AG04449 (cell line): Measurements from ENCODE around the gene SMAD9.

Source experiments
- CTCF ChIA-PET: fragments of 350-600 bp; formaldehyde crosslinking; extraction: SDS; loops from one replicate; lab custom pipeline; 2021; ENCODE audit warnings: antibody characterized with exemption; lab: Yijun Ruan, JAX
- POLR2A ChIA-PET: fragments of 400-600, 350-600 bp; formaldehyde crosslinking; extraction: SDS; loops from one replicate; lab custom pipeline; 2020; ENCODE audit warnings: antibody characterized with exemption, inconsistent platforms; lab: Yijun Ruan, JAX
- DNase-seq: peaks from one replicate; pipeline ENCODE4 v3.0.0-alpha.2; 2010; ENCODE audit warnings: low read depth, low spot score
- H3K4me3 ChIP-seq: 2 replicates; pipeline ENCODE4 v1.5.1; 2011; ENCODE audit warnings: low read depth, mild to moderate bottlenecking, control low read depth, low read length
- CTCF ChIP-seq: IDR thresholded peaks from one replicate; pipeline ENCODE4 v1.5.1; 2011; ENCODE audit warnings: mild to moderate bottlenecking, moderate library complexity, low read length, control low read depth, inconsistent platforms; ENCODE audit not compliant: insufficient read depth; ENCODE audit errors: missing control alignments

The SMAD9 gene

DNA sequence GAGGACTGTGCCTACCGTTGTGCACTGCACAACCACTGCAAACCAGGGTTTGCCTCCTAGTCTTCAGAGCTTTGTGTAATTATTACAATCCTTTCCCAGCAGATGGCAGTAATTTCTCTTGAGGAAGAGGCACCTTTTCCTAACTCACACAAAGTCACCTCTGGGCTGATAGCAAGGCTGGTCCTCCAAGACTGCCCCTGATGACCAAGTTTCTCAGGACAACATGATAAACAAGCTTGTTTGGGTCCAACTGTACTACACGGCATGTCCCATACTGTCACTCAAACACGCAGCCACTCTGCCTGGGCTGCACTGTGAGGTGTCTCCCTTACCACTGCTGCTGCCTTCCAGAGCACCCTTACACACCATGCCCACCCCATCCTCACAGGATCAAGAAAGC is 61.7 kb downstream of the SMAD9 start:
- ChIA-PET POLR2A (no interaction called here), CTCF (interaction anchor here (0.7 to 16.7 kb wide), 41 partner anchors 10 to 536 kb away, joined by 3 to 332 read pairs (median 6); partner anchors contain the start of gene ALG5)
- H3K4me3 ChIP-seq, result no peak overlapping the region
- TF ChIP-seq CTCF, result peak; percentile 38
- no peak for DNase-seq

DNA sequence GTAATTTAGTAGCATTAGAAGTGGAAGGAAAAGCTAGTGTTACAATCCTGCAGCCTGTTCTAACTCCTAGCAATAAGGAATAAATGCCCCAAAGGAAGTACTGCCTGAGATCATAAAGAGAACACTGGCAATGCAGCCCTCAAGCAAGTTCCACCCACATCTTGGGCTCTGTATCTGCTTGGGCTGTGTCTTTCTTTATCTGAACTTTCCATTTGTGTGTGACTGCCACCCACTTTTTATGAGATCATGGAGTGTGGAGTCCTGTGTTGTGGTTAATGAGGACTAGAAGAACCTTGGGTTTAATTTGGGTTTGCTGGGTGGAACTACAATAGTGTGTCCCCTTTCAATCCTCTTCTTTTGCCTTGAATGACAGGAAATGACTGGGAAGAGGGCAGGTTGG is 62.8 kb downstream of the SMAD9 start:
- ChIA-PET POLR2A (no interaction called here), CTCF (interaction anchor here (1.2 to 16.7 kb wide), 16 partner anchors 11 to 438 kb away, joined by 4 to 332 read pairs (median 11); no protein-coding TSS in a partner anchor)
- TF ChIP-seq CTCF, result no peak

DNA sequence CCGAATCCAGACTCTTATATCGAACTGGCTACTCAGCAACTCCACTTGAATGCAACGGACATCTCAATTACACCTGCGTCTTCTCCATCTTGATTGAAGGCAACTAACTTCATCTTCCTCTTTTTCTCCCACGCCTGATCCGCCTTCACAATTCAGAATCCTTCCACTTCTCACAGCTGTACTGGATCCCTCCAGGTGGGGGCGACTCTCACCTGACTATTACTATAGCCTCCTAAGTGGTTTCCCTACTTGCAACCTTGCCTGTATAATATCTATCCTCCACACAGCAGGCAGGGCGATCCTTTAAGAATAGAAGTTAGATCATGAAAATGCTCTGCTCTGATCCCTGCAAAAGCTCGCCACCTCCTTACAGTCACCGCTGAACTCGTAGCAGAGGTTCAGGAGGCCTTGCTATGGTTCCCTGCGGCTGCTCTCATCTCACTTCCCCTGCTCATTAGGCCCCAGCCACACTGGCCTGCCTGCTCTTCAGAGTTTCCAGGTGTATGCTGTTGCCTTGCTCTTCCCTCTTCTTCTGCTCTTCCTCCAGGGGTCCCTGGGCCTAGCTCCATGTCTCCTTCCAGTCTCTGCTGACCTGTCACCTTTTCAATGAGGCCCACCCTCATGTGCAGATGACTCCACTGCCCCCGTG is 69.1 kb downstream of the SMAD9 start:
- no peak for DNase-seq
- POLR2A ChIA-PET, result no interaction called here
- CTCF ChIA-PET, result interaction anchor here (1.3 to 16.7 kb wide), 5 partner anchors 10 to 432 kb away, joined by 3 to 332 read pairs (median 4); no protein-coding TSS in a partner anchor
- peak; percentile 11 for TF ChIP-seq CTCF
- H3K4me3 ChIP-seq, result no peak overlapping the region

More for the DNA sequence above, 62.8 kb downstream of the SMAD9 start:
- H3K4me3 ChIP-seq, result no peak overlapping the region
- no peak for DNase-seq

GRCh38 chr13:36848199-36848982 is 71.6 kb downstream of the SMAD9 start:
- DNase-seq, result no peak
- H3K4me3 ChIP-seq, result no peak overlapping the region
- POLR2A ChIA-PET, result no interaction called here
- CTCF ChIA-PET, result interaction anchor here (1.3 to 16.7 kb wide), 3 partner anchors 10 to 394 kb away, joined by 4 to 332 read pairs (median 55); no protein-coding TSS in a partner anchor
- TF ChIP-seq CTCF, result peak; percentile 6

GRCh38 chr13:36847606-36848005 is 72.4 kb downstream of the SMAD9 start:
- no peak for TF ChIP-seq CTCF
- no peak overlapping the region for H3K4me3 ChIP-seq
- ChIA-PET POLR2A (no interaction called here), CTCF (interaction anchor here (7.9 to 16.7 kb wide), 2 partner anchors 11 to 133 kb away, joined by 55 to 332 read pairs; no protein-coding TSS in a partner anchor)
- DNase-seq, result no peak

DNA sequence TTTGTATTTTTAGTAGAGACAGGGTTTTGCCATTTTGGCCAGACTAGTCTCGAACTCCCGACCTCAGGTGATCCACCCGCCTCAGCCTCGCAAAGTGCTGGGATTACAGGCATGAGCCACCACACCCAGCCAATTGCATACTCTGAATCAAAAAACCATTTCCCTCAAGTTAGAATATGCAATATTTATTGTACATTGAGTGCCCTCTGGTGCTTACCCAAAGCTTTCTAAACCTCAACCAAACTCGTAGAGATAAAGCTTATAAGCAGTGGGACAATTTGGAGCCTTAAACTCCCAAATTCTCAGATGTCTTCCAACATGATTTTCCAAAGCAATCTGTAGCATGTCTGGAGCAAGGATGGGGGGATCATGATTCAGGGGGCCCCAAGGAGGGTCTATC is 78.6 kb downstream of the SMAD9 start:
- H3K4me3 ChIP-seq, result no peak overlapping the region
- no peak for TF ChIP-seq CTCF
- no peak for DNase-seq
- ChIA-PET CTCF (interaction anchor here (1.0 to 4.9 kb wide), 11 partner anchors 10 to 862 kb away, joined by 3 to 37 read pairs (median 5); no protein-coding TSS in a partner anchor), POLR2A (no interaction called here)
